22Rv1 (cell line): ENCODE data around the gene MX1.

Experiments
- H3K27ac ChIP-seq: fragments of 450-650 bp; 2 replicates; pipeline ENCODE4 v1.5.1; 2017
- CTCF ChIP-seq: fragments of 450-650 bp; IDR thresholded peaks from 2 replicates; pipeline ENCODE4 v1.5.1; 2017; ENCODE audit warnings: mild to moderate bottlenecking
- ZFX ChIP-seq: fragments of 450-650 bp; IDR thresholded peaks from 2 replicates; pipeline ENCODE4 v1.6.1; 2017; ENCODE audit warnings: antibody characterized with exemption, borderline replicate concordance

Gene MX1

GRCh38 chr21:41388259-41388658 is 37.8 kb upstream of the MX1 start:
- no peak for TF ChIP-seq CTCF
- H3K27ac ChIP-seq: no peak overlapping the region

GRCh38 chr21:41390043-41390639 is 35.9 kb upstream of the MX1 start:
- H3K27ac ChIP-seq: no peak overlapping the region
- TF ChIP-seq CTCF (no peak), ZFX (no peak)

GRCh38 chr21:41393876-41394465 is 32.1 kb upstream of the MX1 start:
- H3K27ac ChIP-seq: no peak overlapping the region
- TF ChIP-seq CTCF (no peak), ZFX (no peak)

- TF ChIP-seq ZFX: no peak
- TF ChIP-seq CTCF: no peak
- H3K27ac ChIP-seq: peak overlapping the region; percentile 63
These were observed 29.4 kb upstream of the MX1 start for GRCh38 chr21:41396558-41397075.

GRCh38 chr21:41397471-41397891 is 28.6 kb upstream of the MX1 start:
- no peak overlapping the region for H3K27ac ChIP-seq
- TF ChIP-seq ZFX: no peak
- TF ChIP-seq CTCF: no peak

GRCh38 chr21:41398251-41398650 is 27.8 kb upstream of the MX1 start:
- H3K27ac ChIP-seq: no peak overlapping the region
- TF ChIP-seq ZFX (no peak), CTCF (no peak)

- H3K27ac ChIP-seq: no peak overlapping the region
- TF ChIP-seq CTCF: no peak
- TF ChIP-seq ZFX: no peak
These were observed 27.2 kb upstream of the MX1 start for GRCh38 chr21:41398831-41399230.
